Endodermal cell (in vitro differentiated cells): Measurements from ENCODE around the gene PTPRC. TPM values are rescaled to one million over a fixed set of nuclear protein-coding genes. Genes with fewer than 3 reads are reported as not detected.
A peak's percentile ranks its signal among the peaks of the same experiment; 100 is the strongest.

Experiments used
- DNase-seq: peaks from one replicate; pipeline ENCODE4 v3.0.0-alpha.2; 2017
- H3K27ac ChIP-seq: 2 replicates; pipeline ENCODE4 v1.5.1; 2013; ENCODE audit warnings: mild to moderate bottlenecking, low read depth, low read length, moderate library complexity
- H3K27me3 ChIP-seq: 2 replicates; pipeline ENCODE4 v1.6.1; 2013; ENCODE audit warnings: mild to moderate bottlenecking, low read length, moderate library complexity; ENCODE audit not compliant: insufficient read depth, control insufficient read depth, poor library complexity, severe bottlenecking
- H3K36me3 ChIP-seq: 2 replicates; pipeline ENCODE4 v1.7.0; 2013; ENCODE audit warnings: mild to moderate bottlenecking, low read length, moderate library complexity; ENCODE audit not compliant: control insufficient read depth, insufficient read depth
- H3K4me1 ChIP-seq: one replicate; pipeline ENCODE4 v1.7.0; 2013; ENCODE audit warnings: low read length; ENCODE audit not compliant: control insufficient read depth, insufficient read depth
- H3K4me3 ChIP-seq: 2 replicates; pipeline ENCODE4 v1.5.1; 2013; ENCODE audit warnings: mild to moderate bottlenecking, low read length, moderate library complexity
- H3K9ac ChIP-seq: 2 replicates; pipeline ENCODE4 v1.6.1; 2013; ENCODE audit warnings: mild to moderate bottlenecking, low read length, moderate library complexity; ENCODE audit not compliant: poor library complexity, severe bottlenecking; ENCODE audit errors: extremely low read depth
- H3K9me3 ChIP-seq: 2 replicates; pipeline ENCODE4 v1.6.1; 2013; ENCODE audit warnings: mild to moderate bottlenecking, low read length, moderate library complexity; ENCODE audit not compliant: control insufficient read depth
- H3K27ac Mint-ChIP-seq: 2 replicates; pipeline ENCODE4 v1.8.0; 2020; ENCODE audit warnings: mixed read lengths
- H3K27me3 Mint-ChIP-seq: 2 replicates; pipeline ENCODE4 v1.8.0; 2021; ENCODE audit warnings: mild to moderate bottlenecking, mixed read lengths; ENCODE audit not compliant: insufficient read depth
- H3K36me3 Mint-ChIP-seq: 2 replicates; pipeline ENCODE4 v1.8.0; 2020; ENCODE audit warnings: low read depth, mixed read lengths
- H3K4me1 Mint-ChIP-seq: 2 replicates; pipeline ENCODE4 v1.8.0; 2020; ENCODE audit warnings: mixed read lengths
- H3K4me3 Mint-ChIP-seq: 2 replicates; pipeline ENCODE4 v1.8.0; 2020; ENCODE audit warnings: mild to moderate bottlenecking, moderate library complexity, mixed read lengths
- H3K9me3 Mint-ChIP-seq: 2 replicates; pipeline ENCODE4 v1.8.0; 2020; ENCODE audit warnings: mild to moderate bottlenecking, mixed read lengths
- WGBS, 2 experiments: methylation state at CpG; one replicate each; pipeline versions ENCODE4 v1.1.5 to v1.1.7; 2013; ENCODE audit warnings: missing lambda C conversion rate in 2 of 2, mixed read lengths in 1 of 2; ENCODE audit not compliant: insufficient coverage in 1 of 2, insufficient read length in 1 of 2; 5-methylcytosine and 5-hydroxymethylcytosine counted together
- total RNA-seq, 2 donors: library from RNA; stranded (reverse); fragmentation: NEBNext Ultra II Directional in 1 of 2; extraction: Animal tissue kit (Norgen Biotek cat#: 25700) in 1 of 2; gene quantifications; 2 replicates in 1 of 2; 3 replicates in 1 of 2; pipeline ENCODE4 v1.2.1, GENCODE V29; 2021
- TF ChIP-seq, protein P1 (sequence below): fragments of 200-600 bp; sonication (generic); conservative IDR thresholded peaks from 2 replicates; pipeline ENCODE4 v1.5.0; 2021; ENCODE audit warnings: antibody characterized with exemption, mild to moderate bottlenecking

PTPRC gene
- total RNA-seq, 2 donors from 2014 or later = 0.11 TPM; not detected in 1

DNA sequence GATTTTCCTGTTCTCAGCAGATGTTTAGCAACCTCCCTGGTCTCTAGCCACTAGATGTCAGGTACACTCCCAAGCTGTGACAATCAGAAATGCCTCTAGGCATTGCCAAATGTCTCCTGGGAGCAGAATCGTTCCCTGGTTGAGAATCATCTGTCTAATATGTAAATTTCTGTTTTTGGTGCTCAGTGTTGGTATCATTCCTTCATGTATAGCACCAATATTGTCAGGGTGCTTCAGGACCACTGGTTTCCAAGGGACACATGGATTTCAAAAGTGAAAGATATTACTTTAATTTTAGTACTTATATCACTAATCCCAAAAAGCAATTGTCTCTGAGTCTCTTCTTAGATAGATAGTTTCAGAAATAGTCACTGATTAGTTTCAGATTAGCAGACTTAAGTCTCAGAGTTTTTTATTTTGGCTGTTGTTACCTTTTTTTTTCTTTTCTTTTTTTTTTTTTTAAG, 160.1 kb downstream of the PTPRC start:
- H3K27ac Mint-ChIP-seq = no peak overlapping the region
- Histone ChIP-seq H3K9ac (no peak overlapping the region), H3K36me3 (no peaks in the 10 kb centered on the region), H3K27me3 (no peaks in the 10 kb centered on the region), H3K4me1 (no peaks in the 10 kb centered on the region), H3K4me3 (peak overlapping the region; percentile 39), H3K27ac (no peak overlapping the region), H3K9me3 (peaks cover 32% of the 10 kb centered on the region)
- no peaks in the 10 kb centered on the region for H3K4me1 Mint-ChIP-seq
- H3K9me3 Mint-ChIP-seq = peaks cover 35% of the 10 kb centered on the region
- no peaks in the 10 kb centered on the region for H3K36me3 Mint-ChIP-seq
- H3K27me3 Mint-ChIP-seq = no peaks in the 10 kb centered on the region
- no peak overlapping the region for H3K4me3 Mint-ChIP-seq
- no peak for DNase-seq
- 71 to 83% methylated on average over 1 of the region's 1 CpG for WGBS, 2 experiments
- TF ChIP-seq, protein P1, sequence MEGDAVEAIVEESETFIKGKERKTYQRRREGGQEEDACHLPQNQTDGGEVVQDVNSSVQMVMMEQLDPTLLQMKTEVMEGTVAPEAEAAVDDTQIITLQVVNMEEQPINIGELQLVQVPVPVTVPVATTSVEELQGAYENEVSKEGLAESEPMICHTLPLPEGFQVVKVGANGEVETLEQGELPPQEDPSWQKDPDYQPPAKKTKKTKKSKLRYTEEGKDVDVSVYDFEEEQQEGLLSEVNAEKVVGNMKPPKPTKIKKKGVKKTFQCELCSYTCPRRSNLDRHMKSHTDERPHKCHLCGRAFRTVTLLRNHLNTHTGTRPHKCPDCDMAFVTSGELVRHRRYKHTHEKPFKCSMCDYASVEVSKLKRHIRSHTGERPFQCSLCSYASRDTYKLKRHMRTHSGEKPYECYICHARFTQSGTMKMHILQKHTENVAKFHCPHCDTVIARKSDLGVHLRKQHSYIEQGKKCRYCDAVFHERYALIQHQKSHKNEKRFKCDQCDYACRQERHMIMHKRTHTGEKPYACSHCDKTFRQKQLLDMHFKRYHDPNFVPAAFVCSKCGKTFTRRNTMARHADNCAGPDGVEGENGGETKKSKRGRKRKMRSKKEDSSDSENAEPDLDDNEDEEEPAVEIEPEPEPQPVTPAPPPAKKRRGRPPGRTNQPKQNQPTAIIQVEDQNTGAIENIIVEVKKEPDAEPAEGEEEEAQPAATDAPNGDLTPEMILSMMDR = peak; percentile 20

DNA sequence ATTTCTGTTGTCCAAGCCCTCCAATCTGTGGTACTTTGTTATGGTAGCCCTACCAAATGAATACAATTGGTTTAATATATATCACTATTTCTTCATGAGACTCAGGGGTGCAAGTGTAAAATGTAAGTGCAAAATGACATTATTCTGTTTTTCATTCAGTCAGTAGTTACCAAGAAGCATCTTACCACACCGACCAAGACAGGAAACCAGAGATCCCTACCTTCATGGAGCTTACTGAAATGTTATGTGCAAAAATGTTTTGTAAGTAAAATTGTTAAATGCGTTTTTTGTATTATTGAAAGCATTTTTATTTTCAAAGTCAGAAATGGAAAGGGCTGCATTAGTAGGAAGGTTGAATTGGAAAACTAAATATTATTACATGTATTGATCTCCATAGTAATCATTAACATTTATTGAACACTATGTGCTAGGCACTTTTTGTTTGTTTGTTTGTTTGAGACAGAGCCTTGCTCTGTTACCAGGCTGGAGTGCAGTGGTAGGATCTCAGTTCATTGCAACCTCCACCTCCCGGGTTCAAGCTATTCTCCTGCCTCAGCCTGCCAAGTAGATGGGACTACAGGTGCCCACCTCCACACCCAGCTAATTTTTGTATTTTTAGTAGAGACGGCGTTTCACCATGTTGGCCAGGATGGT, 166.8 kb downstream of the PTPRC start:
- H3K27me3 ChIP-seq = no peaks in the 10 kb centered on the region
- no peak overlapping the region for H3K4me3 ChIP-seq
- no peak overlapping the region for H3K27ac ChIP-seq
- no peak for DNase-seq
- no peaks in the 10 kb centered on the region for H3K9me3 ChIP-seq
- H3K9me3 Mint-ChIP-seq = no peaks in the 10 kb centered on the region
- H3K4me1 ChIP-seq = no peaks in the 10 kb centered on the region
- no peak overlapping the region for H3K27ac Mint-ChIP-seq
- 92 to 93% methylated on average over 2 to 5 of the region's 5 CpGs for WGBS, 2 experiments
- H3K4me3 Mint-ChIP-seq = no peak overlapping the region
- TF ChIP-seq, protein P1 = no peak
- no peaks in the 10 kb centered on the region for H3K4me1 Mint-ChIP-seq
- no peaks in the 10 kb centered on the region for H3K27me3 Mint-ChIP-seq
- H3K36me3 ChIP-seq = no peaks in the 10 kb centered on the region
- no peaks in the 10 kb centered on the region for H3K36me3 Mint-ChIP-seq
- no peak overlapping the region for H3K9ac ChIP-seq

DNA sequence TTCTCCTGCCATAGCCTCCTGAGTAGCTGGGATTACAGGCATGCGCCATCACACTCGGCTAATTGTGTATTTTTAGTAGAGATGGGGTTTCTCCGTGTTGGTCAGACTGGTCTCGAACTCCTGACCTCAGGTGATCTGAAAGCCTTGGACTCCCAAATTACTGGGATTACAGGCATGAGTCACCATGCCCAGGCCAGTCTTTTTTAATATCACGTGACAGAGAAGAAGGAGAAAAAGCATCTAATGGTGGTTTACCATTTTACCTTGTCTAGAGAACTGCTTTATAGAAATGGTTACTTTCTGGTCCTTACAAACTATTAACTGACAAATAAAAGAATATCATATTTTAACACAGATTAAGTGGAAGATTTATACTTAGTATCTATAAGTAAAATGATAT, 168.0 kb downstream of the PTPRC start:
- 89 to 94% methylated on average over 3 to 5 of the region's 5 CpGs for WGBS, 2 experiments
- H3K4me3 Mint-ChIP-seq = no peak overlapping the region
- no peaks in the 10 kb centered on the region for H3K9me3 Mint-ChIP-seq
- no peaks in the 10 kb centered on the region for H3K27me3 Mint-ChIP-seq
- Histone ChIP-seq H3K9me3 (no peaks in the 10 kb centered on the region), H3K27me3 (no peaks in the 10 kb centered on the region), H3K27ac (no peak overlapping the region), H3K4me1 (no peaks in the 10 kb centered on the region), H3K9ac (no peak overlapping the region), H3K36me3 (no peaks in the 10 kb centered on the region), H3K4me3 (no peak overlapping the region)
- no peak for DNase-seq
- TF ChIP-seq, protein P1 = no peak
- no peaks in the 10 kb centered on the region for H3K4me1 Mint-ChIP-seq
- no peaks in the 10 kb centered on the region for H3K36me3 Mint-ChIP-seq
- H3K27ac Mint-ChIP-seq = no peak overlapping the region

Other genes starting within 250 kb of the PTPRC start
- 1 to 10 TPM in 1 of 2 donors, under 1 TPM in 1; 0.62 to 1.5 TPM for gene ATP6V1G3, start 98.4 kb upstream of the PTPRC start, total RNA-seq